Large intestine (tissue), 3 donors: ENCODE data around the gene TTC28. TPM values are rescaled to one million over a fixed set of nuclear protein-coding genes. Genes with fewer than 3 reads are reported as not detected.
"Not testable (repeated sequence)": the region's sequence is repeated elsewhere in the genome, so short reads cannot be mapped to it uniquely, and the experiment has no call there.

ENCODE experiments used
- DNase-seq, 2 donors: peaks; one replicate each; pipeline versions ENCODE4 v3.0.0 to v3.0.0-alpha.2; 2013
- H3K27ac ChIP-seq: one replicate; pipeline ENCODE4 v1.5.1; 2013; ENCODE audit warnings: low read length
- H3K27me3 ChIP-seq: 2 replicates; pipeline ENCODE4 v1.6.1; 2013; ENCODE audit warnings: low read length; ENCODE audit not compliant: control insufficient read depth, insufficient read depth
- H3K36me3 ChIP-seq: 2 replicates; pipeline ENCODE4 v1.6.1; 2013; ENCODE audit warnings: low read length; ENCODE audit not compliant: control insufficient read depth, insufficient read depth
- H3K4me1 ChIP-seq: one replicate; pipeline ENCODE4 v1.6.1; 2013; ENCODE audit warnings: low read length; ENCODE audit not compliant: control insufficient read depth, insufficient read depth
- H3K4me3 ChIP-seq: one replicate; pipeline ENCODE4 v1.5.1; 2013; ENCODE audit warnings: low read length
- H3K9me3 ChIP-seq: one replicate; pipeline ENCODE4 v1.6.1; 2013; ENCODE audit warnings: mild to moderate bottlenecking, low read depth, low read length, moderate library complexity; ENCODE audit not compliant: control insufficient read depth
- WGBS: methylation state at CpG from one replicate; pipeline ENCODE4 v1.1.5; 2013; ENCODE audit warnings: low lambda C conversion rate; ENCODE audit not compliant: insufficient coverage; 5-methylcytosine and 5-hydroxymethylcytosine counted together
- polyA plus RNA-seq: library from polyadenylated mRNA; unstranded; fragments of 120-200 nt; gene quantifications from one replicate; pipeline ENCODE4 v1.2.1, GENCODE V29; 2013

The TTC28 gene
- polyA plus RNA-seq, 1 donor, result 25.5 TPM

DNA sequence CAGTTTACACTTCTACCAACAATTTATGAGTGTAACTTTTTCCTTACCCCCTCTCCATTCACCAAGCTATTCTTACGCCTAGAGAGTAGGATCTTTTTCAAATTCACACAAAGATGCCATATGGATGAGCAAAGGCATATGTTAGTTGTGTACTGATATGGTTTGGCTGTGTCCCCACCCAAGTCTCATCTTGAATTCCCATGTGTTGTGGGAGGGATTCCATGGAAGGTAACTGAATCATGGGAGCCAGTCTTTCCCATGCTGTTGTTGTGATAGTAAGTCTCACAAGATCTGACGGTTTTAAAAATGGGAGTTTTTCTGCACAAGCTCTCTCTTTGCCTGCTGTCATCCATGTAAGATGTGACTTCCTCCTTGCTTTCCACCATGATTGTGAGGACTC, 40.3 kb downstream of the TTC28 start:
- DNase-seq, result no peak
- no peaks in the 10 kb centered on the region for H3K36me3 ChIP-seq

DNA sequence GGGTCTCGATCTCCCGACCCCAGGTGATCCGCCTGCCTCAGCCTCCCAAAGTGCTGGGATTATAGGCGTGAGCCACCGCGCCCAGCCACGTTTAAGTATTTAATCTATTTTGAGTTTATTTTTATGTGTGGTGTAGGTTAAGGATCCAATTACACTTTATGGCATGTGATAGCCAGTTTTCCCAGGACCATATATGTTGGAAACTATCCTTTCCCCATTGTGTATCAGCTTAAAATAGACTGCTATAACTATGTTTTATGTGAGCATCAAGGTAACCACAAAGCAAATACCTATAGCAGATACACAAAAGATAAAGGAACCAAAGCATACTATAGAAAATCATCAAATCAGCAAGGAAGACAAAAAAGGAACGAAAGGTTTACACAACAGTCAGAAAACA, 42.4 kb downstream of the TTC28 start:
- Histone ChIP-seq H3K36me3 (no peaks in the 10 kb centered on the region), H3K4me1 (no peaks in the 10 kb centered on the region), H3K9me3 (no peaks in the 10 kb centered on the region), H3K27me3 (no peaks in the 10 kb centered on the region), H3K4me3 (no peak overlapping the region), H3K27ac (no peak overlapping the region)
- WGBS, result 100% methylated on average over 1 of the region's 8 CpGs
- no peak for DNase-seq

More for the DNA sequence above, 40.3 kb downstream of the TTC28 start:
- H3K4me1 ChIP-seq, result no peaks in the 10 kb centered on the region
- no peak overlapping the region for H3K27ac ChIP-seq
- H3K4me3 ChIP-seq, result no peak overlapping the region
- no peaks in the 10 kb centered on the region for H3K9me3 ChIP-seq
- H3K27me3 ChIP-seq, result no peaks in the 10 kb centered on the region
- WGBS, result no CpG with 5 or more reads among the region's 2 CpGs

DNA sequence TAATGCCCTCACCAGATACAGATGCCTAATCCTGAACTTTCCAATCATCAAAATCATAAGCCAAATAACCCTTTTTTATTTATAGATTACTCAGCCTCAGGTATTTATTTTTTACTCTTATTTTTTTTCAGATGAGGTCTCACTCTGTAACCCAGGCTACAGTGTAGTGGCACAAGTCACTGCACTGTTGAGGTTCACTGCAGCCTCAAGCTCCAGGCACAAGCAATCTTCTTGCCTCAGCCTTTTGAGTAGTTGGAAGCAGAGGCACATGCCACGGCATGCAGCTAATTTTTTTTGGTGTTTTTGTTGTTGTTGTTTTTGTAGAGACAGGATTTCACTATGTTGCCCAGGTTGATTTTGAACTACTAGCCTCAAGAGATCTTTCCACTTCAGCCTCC, 49.5 kb downstream of the TTC28 start:
- Histone ChIP-seq H3K4me3 (no peak overlapping the region), H3K9me3 (no peaks in the 10 kb centered on the region), H3K36me3 (no peaks in the 10 kb centered on the region), H3K4me1 (peaks cover 3% of the 10 kb centered on the region), H3K27ac (no peak overlapping the region), H3K27me3 (no peaks in the 10 kb centered on the region)
- DNase-seq, result no peak
- no CpG with 5 or more reads among the region's 1 CpG for WGBS

DNA sequence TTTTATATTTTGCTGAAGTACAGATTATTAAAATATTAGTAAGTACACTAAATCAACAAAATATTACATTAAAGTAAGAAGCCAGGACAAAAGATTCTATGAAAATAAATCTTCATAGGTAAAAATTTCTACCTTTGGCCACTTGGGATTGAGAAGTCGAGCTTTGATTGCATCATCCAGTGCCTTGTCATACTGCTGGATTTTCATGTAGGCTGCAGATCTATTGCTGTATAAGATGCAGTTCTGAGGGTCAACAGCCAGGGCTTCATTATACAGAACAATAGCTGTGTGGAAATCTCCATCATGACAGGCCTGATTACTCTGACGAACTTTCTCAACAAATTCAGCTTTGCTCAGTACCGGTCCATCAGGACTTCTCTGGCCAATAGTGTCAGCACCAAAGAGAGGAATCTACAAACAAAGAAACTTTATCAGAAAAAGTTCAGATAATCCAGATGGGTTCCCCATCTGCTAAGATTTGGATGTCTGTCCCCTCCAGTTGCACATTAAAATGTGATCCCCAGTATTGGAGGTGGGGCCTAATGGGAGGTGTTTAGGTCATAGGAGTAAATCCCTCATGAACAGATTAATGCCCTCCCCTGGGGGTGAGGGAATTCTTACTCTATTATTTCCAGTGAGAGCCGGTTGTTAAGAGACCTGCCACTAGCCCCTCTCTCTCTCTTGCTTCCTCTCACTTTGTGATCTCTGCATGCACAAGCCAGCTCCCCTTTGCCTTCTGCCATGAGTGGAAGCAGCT, 50.0 kb downstream of the TTC28 start:
- no peak overlapping the region for H3K27ac ChIP-seq
- H3K27me3 ChIP-seq, result no peaks in the 10 kb centered on the region
- DNase-seq, result peak; percentile 6 to 20
- no peak overlapping the region for H3K4me3 ChIP-seq
- 80% methylated on average over 1 of the region's 4 CpGs for WGBS
- peaks cover 3% of the 10 kb centered on the region for H3K4me1 ChIP-seq
- H3K36me3 ChIP-seq, result no peaks in the 10 kb centered on the region
- no peaks in the 10 kb centered on the region for H3K9me3 ChIP-seq

DNA sequence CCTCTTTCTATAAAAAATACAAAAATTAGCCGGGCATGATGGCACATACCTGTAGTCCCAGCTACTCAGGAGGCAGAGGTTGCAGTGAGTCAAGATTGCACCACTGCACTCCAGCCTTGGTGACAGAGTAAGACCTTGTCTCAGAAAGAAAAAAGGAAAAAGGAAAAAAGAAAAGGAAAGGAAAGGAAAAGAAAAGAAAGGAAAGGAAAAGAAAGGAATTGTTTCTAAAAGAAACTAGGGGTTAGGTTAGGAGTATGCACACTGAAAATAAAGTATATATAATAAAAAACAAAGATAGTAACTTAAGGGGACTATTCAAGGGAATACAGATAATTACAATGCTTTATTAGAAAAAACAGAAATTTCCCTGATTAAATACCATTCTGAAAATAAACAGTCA, 50.9 kb downstream of the TTC28 start:
- WGBS, result no CpG with 5 or more reads among the region's 1 CpG
- no peak overlapping the region for H3K4me3 ChIP-seq
- DNase-seq, result no peak
- peaks cover 3% of the 10 kb centered on the region for H3K4me1 ChIP-seq
- H3K27me3 ChIP-seq, result no peaks in the 10 kb centered on the region
- no peaks in the 10 kb centered on the region for H3K9me3 ChIP-seq
- no peaks in the 10 kb centered on the region for H3K36me3 ChIP-seq
- no peak overlapping the region for H3K27ac ChIP-seq

DNA sequence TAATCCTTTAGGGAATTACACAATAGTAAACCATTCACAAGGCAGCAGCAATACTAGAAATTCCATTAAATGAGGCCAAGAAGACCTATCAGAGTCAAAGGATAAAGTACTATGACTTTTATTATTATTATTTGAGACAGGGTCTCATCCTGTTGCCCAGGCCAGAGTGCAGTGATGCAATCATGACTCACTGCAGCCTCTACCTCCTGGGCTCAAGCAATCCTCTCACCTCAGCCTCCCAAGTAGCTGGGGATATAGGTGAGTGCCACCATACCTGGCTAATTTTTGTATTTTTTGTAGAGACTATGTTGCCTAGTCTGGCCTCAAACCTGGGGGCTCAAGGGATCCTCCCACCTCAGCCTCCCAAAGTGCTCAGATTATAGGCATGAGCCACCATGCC, 51.8 kb downstream of the TTC28 start:
- no peaks in the 10 kb centered on the region for H3K36me3 ChIP-seq
- H3K9me3 ChIP-seq, result no peaks in the 10 kb centered on the region
- H3K27ac ChIP-seq, result peak overlapping the region; percentile 52
- no peak overlapping the region for H3K4me3 ChIP-seq
- H3K4me1 ChIP-seq, result peaks cover 3% of the 10 kb centered on the region
- no peaks in the 10 kb centered on the region for H3K27me3 ChIP-seq
- DNase-seq, result peak; percentile 18 to 48

DNA sequence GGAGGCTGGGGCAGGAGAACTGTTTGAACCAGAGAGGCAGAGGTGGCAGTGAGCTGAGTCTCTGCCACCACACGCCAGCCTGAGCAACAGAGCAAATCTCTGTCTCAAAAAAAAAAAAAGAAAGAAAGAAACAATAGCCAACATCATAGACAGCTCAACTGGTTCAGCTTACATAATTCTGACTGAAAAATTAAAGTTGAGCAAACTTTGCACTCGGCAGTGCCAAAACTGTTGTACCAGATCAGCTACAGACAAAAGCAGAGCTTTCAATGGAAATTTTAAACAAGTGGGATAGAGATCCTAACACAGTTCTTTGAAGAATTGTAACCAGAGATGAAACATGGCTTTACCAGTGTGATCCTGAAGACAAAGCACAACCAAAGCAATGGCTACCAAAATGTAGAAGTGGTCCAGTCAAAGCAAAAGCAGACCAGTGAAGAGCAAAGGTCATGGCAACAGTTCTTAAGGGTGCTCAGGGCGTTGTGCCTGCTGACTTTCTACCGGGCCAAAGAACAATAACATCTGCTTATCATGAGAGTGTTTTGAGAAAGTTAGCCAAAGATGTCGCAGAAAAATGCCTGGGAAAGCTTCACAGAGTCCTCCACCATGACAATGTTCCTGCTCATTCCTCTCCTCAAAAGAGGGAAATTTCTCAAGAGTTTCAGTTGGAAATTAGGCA, 59.3 kb downstream of the TTC28 start:
- H3K4me1 ChIP-seq, result peaks cover 3% of the 10 kb centered on the region
- WGBS, result 0% methylated on average over 2 of the region's 5 CpGs
- peak in 1 of 2 donors; percentile 42 for DNase-seq
- H3K4me3 ChIP-seq, result no peak overlapping the region
- H3K27me3 ChIP-seq, result no peaks in the 10 kb centered on the region
- no peaks in the 10 kb centered on the region for H3K9me3 ChIP-seq
- H3K27ac ChIP-seq, result no peak overlapping the region
- no peaks in the 10 kb centered on the region for H3K36me3 ChIP-seq

DNA sequence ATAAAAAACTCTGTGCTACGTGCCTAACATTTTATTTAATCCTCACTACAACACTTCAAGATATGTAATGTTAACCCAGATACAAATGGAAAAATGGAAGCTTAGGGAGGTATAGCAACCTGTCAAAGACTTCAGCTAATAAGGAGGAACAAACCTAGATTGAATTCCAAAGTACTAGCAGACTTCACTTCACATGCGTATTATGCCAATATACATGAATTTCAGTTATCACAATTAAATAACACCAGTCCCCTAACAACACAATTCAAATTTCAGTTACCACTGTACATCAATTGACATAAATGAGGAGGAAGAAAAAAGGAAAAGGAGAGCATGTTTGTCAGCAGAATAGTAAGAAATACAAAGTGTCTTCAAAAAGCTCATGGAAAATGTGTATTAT, 60.4 kb downstream of the TTC28 start:
- no peaks in the 10 kb centered on the region for H3K36me3 ChIP-seq
- H3K9me3 ChIP-seq, result no peaks in the 10 kb centered on the region
- no peak overlapping the region for H3K27ac ChIP-seq
- WGBS, result 100% methylated on average over 1 of the region's 2 CpGs
- DNase-seq, result no peak
- no peak overlapping the region for H3K4me3 ChIP-seq
- peaks cover 3% of the 10 kb centered on the region for H3K4me1 ChIP-seq
- no peaks in the 10 kb centered on the region for H3K27me3 ChIP-seq

DNA sequence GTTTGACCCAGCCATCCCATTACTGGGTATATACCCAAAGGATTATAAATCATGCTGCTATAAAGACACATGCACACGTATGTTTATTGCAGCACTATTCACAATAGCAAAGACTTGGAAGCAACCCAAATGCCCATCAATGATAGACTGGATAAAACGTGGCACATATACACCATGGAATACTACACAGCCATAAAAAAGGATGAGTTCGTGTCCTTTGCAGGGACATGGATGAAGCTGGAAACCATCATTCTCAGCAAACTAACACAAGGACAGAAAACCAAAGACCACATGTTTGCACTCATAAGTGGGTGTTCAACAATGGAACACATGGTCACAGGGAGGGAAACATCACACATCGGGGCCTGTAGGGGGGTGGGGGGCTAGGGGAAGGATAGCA, 64.2 kb downstream of the TTC28 start:
- no CpG with 5 or more reads among the region's 4 CpGs for WGBS

DNA sequence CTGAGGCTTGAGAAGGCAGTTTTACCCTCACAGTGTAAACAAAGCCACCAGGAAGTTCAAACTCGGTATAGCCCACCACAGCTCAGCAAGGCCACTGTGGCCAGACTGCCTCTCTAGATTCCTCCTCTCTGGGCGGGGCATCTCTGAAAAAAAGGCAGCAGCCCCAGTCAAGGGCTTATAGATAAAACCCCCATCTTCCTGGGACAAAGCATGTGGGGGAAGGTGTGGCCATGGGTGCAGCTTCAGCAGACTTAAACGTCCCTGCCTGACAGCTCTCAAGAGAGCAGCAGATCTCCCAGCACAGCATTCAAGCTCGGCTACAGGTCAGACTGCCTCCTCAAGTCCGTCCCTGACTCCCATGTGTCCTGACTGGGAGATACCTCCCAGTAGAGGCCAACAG, 69.7 kb downstream of the TTC28 start:
- Histone ChIP-seq H3K27ac (no peak overlapping the region), H3K9me3 (peaks cover 3% of the 10 kb centered on the region), H3K4me3 (no peak overlapping the region), H3K4me1 (no peaks in the 10 kb centered on the region), H3K36me3 (no peaks in the 10 kb centered on the region), H3K27me3 (no peaks in the 10 kb centered on the region)
- DNase-seq, result no peak
- no CpG with 5 or more reads among the region's 5 CpGs for WGBS

More for the DNA sequence above, 64.2 kb downstream of the TTC28 start:
- not testable (repeated sequence) for H3K36me3 ChIP-seq, H3K9me3 ChIP-seq, H3K4me1 ChIP-seq, DNase-seq, H3K4me3 ChIP-seq, H3K27me3 ChIP-seq, H3K27ac ChIP-seq

DNA sequence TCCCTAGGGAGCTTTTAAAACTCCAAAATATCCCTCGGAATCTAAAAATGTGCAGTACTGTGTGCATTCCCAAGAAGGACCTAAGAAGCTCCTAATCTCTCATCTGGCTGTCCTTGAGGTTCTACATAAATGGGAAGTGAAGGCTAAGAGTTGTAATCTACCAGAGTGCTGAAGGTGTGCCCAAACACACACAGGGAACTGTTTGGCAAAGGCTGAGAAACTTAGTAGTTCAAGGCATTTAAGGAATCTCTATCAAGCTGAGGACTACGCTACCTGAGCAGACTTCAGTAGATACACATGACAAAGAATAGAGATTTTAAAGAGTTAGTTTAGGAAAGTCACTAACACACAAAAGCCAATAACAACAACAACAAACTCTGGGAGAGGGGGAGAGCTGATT, 71.1 kb downstream of the TTC28 start:
- no peaks in the 10 kb centered on the region for H3K27me3 ChIP-seq
- 80% methylated on average over 1 of the region's 2 CpGs for WGBS
- H3K4me1 ChIP-seq, result no peaks in the 10 kb centered on the region
- no peaks in the 10 kb centered on the region for H3K36me3 ChIP-seq
- H3K27ac ChIP-seq, result no peak overlapping the region
- H3K4me3 ChIP-seq, result no peak overlapping the region
- DNase-seq, result no peak
- H3K9me3 ChIP-seq, result peaks cover 3% of the 10 kb centered on the region
